NCI-H1092 treated with DMSO at 0.1 percent for 48 hours (cell line): ENCODE measurements around the gene EGFL7.

Experiments
- DNase-seq: peaks from one replicate; lab custom pipeline; 2025; lab: John Stamatoyannopoulos, UW

Gene EGFL7

GRCh38 chr9:136718345-136719194 is 55.9 kb downstream of the EGFL7 start:
- DNase-seq, result no peak

GRCh38 chr9:136719195-136719880 is 56.6 kb downstream of the EGFL7 start:
- no peak for DNase-seq

- DNase-seq, result no peak
Measured at GRCh38 chr9:136720251-136720897, 57.7 kb downstream of the EGFL7 start.

DNA sequence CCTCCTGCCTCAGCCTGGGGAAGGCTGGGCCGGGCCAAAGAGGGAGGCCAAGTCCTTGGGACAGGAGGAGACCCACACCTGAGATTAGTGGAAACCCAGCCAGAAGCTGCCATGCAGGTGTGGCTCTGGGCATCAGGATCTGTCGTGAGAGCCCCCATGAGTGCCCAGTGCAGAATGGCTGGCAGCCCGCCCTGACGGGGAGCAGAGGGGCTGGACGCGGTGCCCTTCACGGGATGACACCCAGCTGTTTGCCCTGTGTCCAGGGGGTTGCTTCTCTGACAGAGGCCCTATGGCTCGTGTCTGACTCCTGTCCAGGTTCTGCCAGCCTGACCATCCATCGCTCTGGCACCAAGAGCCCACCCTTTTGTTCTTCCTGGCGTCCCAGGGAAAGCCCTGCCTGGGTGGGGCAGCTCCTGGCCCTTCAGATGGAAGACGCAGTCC is 58.2 kb downstream of the EGFL7 start:
- DNase-seq, result no peak

- no peak for DNase-seq
Measured at GRCh38 chr9:136721339-136722092, 58.8 kb downstream of the EGFL7 start.
